ENCODE measurements around the gene SLC35E4.
A peak's percentile ranks its signal among the peaks of the same experiment; 100 is the strongest.
"Not testable (repeated sequence)": the region's sequence is repeated elsewhere in the genome, so short reads cannot be mapped to it uniquely, and the experiment has no call there.

The SLC35E4 gene

DNA sequence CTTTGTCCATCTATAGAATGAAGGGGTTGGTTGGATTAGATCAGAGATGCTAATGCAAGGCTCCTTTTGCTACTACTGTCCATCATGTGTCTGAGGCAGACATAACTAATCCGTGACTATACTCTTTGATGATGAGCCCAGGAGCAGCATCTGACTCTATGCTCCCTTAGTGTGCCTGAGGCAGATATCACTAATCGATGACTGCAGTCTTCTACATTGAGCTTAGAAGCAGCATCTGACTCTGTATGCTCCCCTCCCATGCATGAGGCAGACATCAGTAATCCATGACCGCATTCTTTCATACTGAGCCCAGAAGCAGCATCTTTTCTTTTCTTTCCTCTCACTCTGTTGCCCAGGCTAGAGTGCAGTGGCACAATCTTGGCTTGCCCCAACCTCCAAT lies 24.4 kb upstream of the SLC35E4 start:
- DNase-seq (ENCODE audit: low read depth in 1 of 2, low spot score in 1 of 2), result no peak

DNA sequence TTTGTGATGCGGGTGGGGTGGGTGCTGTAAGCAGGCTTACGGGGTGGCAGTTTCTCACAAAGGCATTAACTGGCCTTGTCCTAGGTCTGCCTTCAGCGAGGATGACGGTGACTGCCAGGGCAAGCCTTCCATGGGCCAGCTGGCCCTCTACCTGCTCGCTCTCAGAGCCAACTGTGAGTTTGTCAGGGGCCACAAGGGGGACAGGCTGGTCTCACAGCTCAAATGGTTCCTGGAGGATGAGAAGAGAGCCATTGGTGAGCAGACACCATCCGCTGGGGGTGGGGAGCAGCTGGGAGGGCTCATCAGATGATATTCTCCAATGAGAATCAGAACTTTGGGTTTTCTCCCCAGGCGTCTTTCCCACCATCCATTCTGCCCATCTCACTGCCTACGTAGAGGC lies 22.8 kb upstream of the SLC35E4 start:
- no peak for DNase-seq (ENCODE audit: low read depth in 1 of 2, low spot score in 1 of 2)

DNA sequence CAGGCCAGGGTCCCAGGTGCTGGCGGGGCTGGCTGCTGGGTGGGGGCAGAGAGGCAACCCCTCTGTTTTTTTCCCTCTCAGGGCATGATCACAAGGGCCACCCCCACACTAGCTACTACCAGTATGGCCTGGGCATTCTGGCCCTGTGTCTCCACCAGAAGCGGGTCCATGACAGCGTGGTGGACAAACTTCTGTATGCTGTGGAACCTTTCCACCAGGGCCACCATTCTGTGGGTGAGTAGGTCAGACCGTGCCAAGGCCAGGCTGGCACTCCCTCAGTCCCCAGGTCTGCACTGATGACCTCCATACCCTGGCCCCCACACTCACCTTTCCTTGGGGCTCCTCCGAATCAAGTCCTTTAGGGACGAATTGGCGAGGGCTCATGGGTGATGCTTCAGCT lies 21.3 kb upstream of the SLC35E4 start:
- no peak for DNase-seq (ENCODE audit: low read depth in 1 of 2, low spot score in 1 of 2)

DNA sequence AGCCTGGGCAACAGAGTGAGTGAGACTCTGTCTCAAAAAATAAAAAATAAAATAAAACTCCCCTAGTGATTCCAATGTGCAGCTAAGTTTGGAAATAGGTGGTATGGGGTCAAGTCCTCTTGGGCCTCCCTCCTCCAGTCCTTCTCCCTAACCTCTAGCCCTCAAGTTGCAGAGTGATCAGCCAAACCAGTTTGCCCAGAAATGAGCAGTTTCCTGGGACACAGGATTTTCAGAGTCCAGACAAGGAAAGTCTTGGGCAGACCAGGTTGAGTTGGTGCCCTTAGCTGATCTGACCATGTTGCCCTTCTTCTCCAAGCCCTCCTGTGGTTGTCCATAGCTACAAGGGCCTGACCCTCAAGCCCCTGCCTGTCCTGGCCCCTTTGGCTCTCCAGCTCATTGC lies 20.7 kb upstream of the SLC35E4 start:
- DNase-seq (ENCODE audit: low read depth in 1 of 2, low spot score in 1 of 2), result no peak

DNA sequence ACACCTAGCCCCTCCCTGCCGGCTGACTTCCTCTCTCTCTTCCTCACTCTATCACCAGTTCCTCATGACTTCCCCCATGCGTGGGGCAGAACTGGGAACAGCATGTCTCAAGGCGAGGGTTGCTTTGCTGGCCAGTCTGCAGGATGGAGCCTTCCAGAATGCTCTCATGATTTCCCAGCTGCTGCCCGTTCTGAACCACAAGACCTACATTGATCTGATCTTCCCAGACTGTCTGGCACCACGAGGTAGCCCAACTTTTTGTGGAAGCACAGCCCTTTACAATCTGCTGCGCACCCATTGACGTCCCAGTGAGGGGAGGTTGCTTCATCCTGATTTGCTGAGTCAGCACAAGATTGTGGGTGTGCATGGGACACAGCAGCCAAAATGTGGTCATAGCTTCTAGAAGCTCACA lies 20.0 kb upstream of the SLC35E4 start:
- DNase-seq (ENCODE audit: low read depth in 1 of 2, low spot score in 1 of 2), result no peak

DNA sequence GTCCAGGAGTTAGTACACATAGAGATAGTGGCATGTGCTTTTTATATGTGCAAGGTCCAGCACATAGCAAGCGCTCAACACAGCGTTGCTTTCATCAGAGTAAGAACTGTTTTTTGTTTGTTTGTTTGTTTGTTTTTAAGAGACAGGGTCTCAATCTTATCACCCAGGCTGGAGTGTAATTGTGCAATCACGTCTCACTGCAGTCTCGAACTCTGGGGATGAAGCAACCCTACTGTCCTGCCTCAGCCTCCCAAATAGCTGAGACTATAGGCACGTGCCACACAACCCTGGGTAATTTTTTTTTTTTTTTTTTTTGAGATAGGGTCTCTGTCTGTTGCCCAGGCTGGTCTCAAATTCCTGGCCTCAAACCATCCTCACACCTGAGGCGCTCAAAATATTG lies 17.8 kb upstream of the SLC35E4 start:
- no peak for DNase-seq (ENCODE audit: low read depth in 1 of 2, low spot score in 1 of 2)

DNA sequence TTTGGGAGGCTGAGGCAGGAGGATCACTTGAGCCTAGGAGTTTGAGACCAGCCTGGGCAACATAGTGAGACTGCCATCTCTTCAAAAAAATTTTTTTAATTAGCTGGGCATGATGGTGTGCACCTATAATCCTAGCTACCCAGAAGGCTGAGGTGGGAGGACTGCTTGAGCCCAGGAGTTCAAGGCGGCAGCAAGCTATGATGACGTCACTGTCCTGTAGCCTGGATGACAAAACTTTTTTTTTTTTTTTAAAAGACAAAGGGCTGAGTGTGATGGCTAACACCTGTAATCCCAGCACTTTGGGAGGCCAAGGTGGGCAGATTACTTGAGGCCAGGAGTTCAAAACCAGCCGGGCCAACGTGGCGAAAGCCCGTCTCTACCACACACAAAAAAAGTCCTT lies 15.7 kb upstream of the SLC35E4 start:
- not testable (repeated sequence) for DNase-seq (ENCODE audit: low read depth in 1 of 2, low spot score in 1 of 2)

DNA sequence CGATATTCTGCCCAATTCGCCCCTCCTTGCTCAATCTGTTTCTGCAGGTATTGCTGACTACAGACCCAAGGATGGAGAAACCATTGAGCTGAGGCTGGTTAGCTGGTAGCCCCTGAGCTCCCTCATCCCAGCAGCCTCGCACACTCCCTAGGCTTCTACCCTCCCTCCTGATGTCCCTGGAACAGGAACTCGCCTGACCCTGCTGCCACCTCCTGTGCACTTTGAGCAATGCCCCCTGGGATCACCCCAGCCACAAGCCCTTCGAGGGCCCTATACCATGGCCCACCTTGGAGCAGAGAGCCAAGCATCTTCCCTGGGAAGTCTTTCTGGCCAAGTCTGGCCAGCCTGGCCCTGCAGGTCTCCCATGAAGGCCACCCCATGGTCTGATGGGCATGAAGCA lies 9.2 kb upstream of the SLC35E4 start:
- DNase-seq (ENCODE audit: low read depth in 1 of 2, low spot score in 1 of 2), result no peak

DNA sequence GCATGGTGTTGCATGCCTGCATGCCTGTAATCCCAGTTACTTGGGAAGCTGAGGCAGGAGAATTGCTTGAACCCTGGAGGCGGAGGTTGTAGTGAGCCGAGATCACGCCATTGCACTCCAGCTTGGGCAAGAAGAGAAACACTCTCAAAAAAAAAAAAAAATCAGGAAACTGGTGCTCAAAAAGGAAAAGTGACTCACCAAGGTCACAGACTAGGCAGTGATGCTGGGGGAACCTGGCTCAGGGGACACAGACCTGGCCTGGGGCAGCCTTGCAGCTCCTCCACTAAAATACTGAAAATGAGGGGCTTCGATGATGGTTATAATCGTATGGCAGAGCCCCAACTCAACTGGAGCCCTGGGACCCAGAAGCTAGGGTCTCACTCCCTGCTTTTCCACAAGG lies 8.1 kb upstream of the SLC35E4 start:
- no peak for DNase-seq (ENCODE audit: low read depth in 1 of 2, low spot score in 1 of 2)

DNA sequence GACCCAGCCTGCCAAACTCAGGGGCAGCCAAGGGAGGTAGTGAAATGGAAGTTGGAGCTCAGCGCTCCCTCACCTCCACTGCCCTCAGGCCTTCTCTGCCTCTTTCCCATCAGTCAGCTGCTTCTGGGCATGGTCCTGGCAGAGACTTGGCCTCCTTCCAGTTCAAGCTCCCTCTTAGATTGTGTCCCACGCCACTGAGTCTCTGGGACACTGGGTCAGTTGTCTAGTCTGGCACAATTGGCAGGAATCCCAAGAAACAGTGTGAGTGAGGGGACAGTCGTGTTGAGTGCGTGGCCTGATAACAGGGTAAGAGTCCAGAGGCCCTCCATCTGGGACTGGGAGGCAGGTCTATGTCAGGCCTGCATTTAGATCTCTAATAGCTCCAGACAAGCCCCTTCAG lies 7.1 kb upstream of the SLC35E4 start:
- DNase-seq (ENCODE audit: low read depth in 1 of 2, low spot score in 1 of 2), result no peak

DNA sequence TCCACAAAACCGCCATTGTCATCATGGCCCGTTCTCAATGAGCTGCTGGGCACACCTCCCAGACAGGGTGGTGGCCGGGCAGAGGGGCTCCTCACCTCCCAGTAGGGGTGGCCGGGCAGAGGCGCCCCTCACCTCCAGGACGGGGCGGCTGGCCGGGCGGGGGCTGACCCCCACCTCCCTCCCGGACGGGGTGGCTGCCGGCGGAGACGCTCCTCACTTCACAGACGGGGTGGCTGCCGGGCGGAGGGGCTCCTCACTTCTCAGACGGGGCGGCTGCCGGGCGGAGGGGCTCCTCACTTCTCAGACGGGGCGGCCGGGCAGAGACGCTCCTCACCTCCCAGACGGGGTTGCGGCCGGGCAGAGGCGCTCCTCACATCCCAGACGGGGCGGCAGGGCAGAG lies 4.1 kb upstream of the SLC35E4 start:
- not testable (repeated sequence) for DNase-seq (ENCODE audit: low read depth in 1 of 2, low spot score in 1 of 2)

DNA sequence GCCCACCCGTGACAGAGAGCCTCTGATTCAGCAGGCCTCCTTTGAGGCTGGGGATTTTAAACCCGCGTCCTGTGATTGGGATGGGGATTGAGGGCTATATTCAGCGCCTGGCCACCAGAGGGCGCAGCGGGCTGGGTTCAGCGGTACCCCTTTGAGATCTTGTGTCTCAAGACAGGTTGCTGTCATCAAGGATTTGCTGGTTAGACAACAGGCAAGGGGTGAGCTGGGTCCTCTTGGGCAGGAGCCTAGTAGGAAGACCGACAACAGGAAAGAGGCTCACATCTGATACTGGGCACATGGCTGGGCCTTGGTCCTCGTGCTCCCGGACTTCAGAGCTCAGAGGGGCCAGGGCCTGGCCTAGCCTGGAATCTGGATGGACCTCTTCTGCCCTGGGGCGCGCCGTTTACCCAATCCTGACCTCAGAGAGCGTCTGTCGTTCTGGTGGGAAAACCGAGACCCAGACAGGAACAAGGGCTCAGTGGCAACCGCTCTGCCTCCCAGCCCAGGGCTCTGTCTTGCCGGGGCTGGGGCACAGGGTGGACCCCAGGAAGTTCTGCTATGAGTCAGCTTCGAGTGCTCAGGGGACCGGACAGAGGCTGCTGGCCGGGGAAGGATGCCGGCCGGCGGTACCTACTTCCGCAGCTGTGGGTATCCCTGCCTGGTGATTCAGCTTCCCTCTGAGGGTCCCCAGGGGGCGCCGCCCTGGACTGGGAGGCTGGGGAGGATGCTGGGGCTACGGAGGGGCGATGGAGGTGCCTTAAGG lies 929 bp upstream of the SLC35E4 start:
- DNase-seq (ENCODE audit: low read depth in 1 of 2, low spot score in 1 of 2), result peak; percentile 79 to 89

DNA sequence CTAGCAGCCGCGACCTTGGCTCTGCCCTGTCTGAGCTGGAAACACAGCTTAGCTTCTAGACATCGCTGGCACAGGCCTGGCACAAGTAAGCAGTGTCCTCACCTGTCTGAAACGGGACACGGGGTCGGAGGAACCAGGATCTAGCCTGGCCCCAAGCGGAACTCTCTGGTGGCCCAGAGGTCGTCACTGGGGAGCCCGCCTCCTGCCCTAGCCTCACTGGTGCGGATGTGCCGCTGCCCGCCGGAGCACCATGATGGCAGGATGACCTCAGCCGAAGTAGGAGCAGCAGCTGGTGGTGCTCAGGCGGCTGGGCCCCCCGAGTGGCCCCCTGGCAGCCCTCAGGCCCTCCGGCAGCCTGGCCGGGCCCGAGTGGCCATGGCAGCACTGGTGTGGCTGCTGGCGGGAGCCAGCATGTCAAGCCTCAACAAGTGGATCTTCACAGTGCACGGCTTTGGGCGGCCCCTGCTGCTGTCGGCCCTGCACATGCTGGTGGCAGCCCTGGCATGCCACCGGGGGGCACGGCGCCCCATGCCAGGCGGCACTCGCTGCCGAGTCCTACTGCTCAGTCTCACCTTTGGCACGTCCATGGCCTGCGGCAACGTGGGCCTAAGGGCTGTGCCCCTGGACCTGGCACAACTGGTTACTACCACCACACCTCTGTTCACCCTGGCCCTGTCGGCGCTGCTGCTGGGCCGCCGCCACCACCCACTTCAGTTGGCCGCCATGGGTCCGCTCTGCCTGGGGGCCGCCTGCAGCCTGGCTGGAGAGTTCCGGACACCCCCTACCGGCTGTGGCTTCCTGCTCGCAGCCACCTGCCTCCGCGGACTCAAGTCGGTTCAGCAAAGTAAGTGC lies 871 bp downstream of the SLC35E4 start:
- DNase-seq (ENCODE audit: low read depth in 1 of 2, low spot score in 1 of 2), result no peak

DNA sequence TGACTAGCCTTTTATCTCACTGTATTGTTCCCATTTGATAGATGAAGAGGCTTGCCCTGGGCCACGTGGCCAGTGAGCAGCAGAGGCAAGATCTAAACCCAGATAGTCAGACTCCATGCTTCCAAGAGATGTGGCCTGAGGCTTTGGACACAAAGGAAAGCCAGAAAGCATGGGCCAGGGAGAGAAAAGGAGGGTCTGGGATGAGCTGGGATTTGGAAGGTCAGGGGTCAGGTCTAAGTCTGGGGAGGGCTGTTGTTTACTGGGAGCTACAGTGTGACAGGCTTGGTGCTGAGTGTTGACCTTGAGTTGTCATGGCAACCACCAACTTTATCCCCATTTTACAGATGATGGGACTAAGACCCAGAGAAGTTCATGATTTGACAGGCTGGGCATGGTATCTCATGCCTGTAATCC lies 2.1 kb downstream of the SLC35E4 start:
- DNase-seq (ENCODE audit: low read depth in 1 of 2, low spot score in 1 of 2), result no peak

DNA sequence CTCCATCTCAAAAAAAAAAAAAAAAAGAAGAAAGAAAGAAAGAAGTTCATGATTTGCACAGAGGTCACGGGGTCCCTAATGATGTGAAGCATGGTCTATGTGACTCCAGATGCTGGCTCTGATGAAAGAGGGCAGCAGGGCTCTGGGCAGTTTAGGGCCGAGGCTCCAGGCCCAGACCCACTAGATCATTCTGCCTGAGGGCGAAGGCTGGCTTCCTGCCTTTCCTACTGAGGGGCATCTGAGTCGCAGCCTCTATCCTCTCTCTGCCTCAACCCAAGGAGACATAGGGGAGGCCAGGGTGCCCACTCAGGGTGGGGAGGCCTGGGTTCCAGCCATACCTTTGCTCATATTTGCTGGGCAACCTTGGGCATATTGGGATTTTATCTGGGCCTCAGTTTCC lies 4.8 kb downstream of the SLC35E4 start:
- no peak for DNase-seq (ENCODE audit: low read depth in 1 of 2, low spot score in 1 of 2)

DNA sequence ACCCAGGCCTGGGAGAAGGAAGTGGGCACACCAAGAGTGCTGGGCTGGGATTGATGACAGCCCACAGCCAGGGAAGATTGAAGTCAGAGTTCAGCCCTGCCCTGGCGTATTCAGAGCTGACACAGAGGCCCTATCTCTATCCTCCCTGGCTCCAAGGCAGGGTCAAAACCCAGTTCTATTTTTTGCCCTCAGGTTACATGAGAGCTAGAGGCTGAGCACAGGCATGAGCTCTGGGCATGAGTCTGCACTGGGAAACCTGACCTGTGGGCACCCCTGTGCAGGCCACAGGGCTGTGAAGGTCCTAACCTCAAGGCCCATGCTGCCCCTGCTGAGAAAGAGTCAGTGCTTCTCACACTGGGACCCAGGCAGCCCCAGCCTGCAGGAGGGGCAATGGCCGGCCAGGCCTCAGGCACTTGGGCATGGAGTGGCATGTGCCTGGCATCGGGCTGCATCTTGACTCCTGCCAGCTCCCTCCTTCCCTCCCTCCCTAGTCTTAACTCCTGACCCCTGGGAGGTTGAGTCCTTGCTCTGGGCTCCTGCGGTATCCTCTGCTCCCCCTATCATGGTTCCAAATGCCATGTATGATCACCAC lies 5.4 kb downstream of the SLC35E4 start:
- DNase-seq (ENCODE audit: low read depth in 1 of 2, low spot score in 1 of 2), result no peak

DNA sequence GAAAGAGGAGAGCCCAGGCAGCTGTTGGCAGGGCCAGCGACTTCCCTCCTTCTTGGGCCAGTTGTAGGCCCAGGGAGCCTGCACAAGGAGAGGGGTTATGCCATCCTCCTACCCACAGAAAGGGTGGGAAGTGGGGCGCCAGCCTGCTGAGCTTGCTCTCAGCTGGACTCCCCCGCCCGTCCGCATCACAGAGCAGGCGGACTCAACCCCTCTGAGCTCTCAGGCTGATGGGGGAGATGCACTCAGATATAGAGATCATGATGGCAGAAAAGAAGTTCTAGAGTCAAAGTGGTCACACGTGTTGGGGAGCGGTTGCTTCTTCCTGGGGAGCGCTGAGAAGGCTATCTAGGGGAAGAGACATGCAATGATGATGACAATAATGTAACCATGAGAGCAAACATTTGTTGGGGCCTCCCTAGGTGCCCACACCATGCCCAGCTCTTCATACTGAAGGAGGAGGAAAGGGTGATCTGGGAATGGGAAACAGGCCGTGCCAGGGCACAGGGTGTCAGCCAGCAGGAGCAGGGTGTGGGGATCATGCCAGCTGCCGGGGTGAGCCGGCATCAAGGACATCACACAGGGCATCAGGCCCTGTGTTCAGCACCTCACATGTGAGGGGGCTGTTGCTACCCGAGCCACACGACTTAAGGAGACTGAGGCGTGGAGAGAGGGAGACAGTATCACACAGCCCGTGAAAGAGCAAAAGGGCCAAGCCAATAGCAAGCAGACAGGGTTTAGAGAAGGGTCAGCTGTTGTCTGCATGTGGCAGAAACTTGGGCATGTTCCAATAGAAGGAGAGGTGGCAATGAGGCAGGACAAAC lies 7.7 kb downstream of the SLC35E4 start:
- no peak for DNase-seq (ENCODE audit: low read depth in 1 of 2, low spot score in 1 of 2)

DNA sequence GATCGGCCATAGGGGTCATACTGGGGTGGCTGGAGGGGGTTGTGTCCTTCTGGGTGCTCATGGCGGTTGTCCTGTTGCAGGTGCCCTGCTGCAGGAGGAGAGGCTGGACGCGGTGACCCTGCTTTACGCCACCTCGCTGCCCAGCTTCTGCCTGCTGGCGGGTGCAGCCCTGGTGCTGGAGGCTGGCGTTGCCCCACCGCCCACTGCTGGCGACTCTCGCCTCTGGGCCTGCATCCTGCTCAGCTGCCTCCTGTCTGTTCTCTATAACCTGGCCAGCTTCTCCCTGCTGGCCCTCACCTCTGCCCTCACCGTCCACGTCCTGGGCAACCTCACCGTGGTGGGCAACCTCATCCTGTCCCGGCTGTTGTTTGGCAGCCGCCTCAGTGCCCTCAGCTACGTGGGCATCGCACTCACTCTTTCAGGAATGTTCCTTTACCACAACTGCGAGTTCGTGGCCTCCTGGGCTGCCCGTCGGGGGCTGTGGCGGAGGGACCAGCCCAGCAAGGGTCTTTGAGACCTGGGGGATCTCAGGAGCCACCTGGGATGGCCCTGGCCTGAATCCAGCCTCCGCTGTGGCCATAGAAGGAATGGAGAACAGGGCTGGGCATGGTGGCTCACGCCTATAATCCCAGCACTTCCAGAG lies 11.1 kb downstream of the SLC35E4 start:
- DNase-seq (ENCODE audit: low read depth in 1 of 2, low spot score in 1 of 2), result no peak

DNA sequence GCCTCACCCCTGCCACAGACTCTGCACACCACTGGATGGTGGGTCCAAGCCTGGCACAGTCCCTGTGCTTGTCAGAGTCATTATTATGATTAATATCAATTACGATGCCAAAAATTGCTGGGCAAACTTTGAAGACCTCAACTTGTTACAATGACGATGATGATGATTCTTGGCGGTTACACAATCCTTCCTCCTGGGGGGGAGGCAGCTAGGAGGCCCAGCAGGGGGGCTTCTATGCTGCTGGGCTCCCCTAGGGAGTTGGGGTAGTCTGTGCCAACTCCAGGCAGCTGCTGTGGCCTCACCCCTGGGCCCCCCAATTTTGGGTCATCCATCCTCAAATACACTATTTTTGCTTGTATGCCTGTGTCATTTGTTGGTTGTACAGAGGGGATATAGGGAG lies 12.0 kb downstream of the SLC35E4 start:
- no peak for DNase-seq (ENCODE audit: low read depth in 1 of 2, low spot score in 1 of 2)

DNA sequence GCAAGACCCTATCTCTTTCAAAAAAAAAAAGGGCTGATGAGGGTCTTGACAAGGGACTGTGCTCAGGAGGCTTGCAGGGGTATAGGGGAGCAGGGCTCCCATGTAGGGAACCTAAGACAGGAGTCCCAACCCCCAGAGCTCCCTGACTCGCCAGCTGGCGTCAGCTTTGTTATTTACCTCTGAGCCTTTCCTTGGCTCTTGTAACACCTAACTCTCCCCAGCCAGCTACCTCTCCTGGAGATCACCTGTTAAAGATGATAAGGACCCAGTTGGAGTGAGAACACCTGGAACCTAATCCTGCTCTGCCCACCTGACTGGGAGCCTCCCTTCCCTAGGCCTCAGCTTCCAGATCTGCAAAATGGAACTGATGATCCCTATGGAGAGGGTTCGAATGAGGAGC lies 13.2 kb downstream of the SLC35E4 start:
- DNase-seq (ENCODE audit: low read depth in 1 of 2, low spot score in 1 of 2), result no peak
